ENCODE data around the gene PABPN1.

PABPN1 gene

GRCh38 chr14:23308721-23309445, 12.4 kb upstream of the PABPN1 start:
- Histone ChIP-seq H3K27ac (ENCODE audit: low read depth, low read length) (no peak overlapping the region), H3K4me1 (ENCODE audit: control insufficient read depth, low read length) (peaks cover 32% of the 10 kb centered on the region), H3K79me2 (ENCODE audit: control insufficient read depth, low read length) (peaks cover 20% of the 10 kb centered on the region), H3F3A (ENCODE audit: control insufficient read depth, insufficient read depth) (peaks cover 9% of the 10 kb centered on the region), H4K20me1 (ENCODE audit: control insufficient read depth, insufficient read depth, low read depth, low read length) (no peaks in the 10 kb centered on the region), H3K27me3 (ENCODE audit: control insufficient read depth, low read length) (no peaks in the 10 kb centered on the region), H3K36me3 (ENCODE audit: control insufficient read depth, low read length) (peaks cover 15% of the 10 kb centered on the region; the same call in 1 of the 2 replicates), H3K9me3 (ENCODE audit: control insufficient read depth, insufficient read depth, low read length) (no peaks in the 10 kb centered on the region), H3K9me2 (replicated peaks; ENCODE audit: control insufficient read depth, low read length) (no peaks in the 10 kb centered on the region), H3K4me2 (ENCODE audit: low read length) (no peak overlapping the region), H3K4me3 (ENCODE audit: low read length) (no peak overlapping the region)
- no peak for TF ChIP-seq EZH2phosphoT487 (IDR thresholded peaks at IDR 0.05; ENCODE audit: borderline replicate concordance, low read length)
- TF ChIP-seq CTCF (IDR thresholded peaks at IDR 0.05; ENCODE audit: low read depth, low read length, poor library complexity, severe bottlenecking), result no peak

DNA sequence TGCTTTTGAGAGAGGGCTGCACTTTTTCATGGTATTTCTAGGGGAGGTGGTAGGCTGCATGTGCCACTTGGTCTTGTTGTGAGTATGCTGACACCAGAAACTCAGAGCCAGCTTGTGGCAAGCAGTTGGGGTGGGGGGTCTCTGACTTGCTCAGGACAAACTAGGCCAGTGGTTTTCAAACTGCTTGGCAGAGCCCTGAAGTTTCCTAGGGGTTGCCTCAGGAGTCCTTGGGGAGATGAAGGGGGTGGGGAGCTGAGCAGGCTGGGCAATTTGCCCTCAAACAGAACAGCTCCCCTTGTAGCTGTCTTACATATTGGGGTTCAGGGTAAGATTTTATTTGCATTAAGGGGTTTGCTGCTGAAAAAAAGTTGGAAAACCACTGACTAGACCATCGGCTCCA, 10.7 kb upstream of the PABPN1 start:
- peaks cover 20% of the 10 kb centered on the region for H3K79me2 ChIP-seq (ENCODE audit: control insufficient read depth, low read length)

GRCh38 chr14:23316300-23316699, 5.0 kb upstream of the PABPN1 start:
- Histone ChIP-seq H3K4me3 (ENCODE audit: low read length) (no peak overlapping the region), H3K27ac (ENCODE audit: low read depth, low read length) (no peak overlapping the region), H3K36me3 (ENCODE audit: control insufficient read depth, low read length) (peaks cover 16% of the 10 kb centered on the region), H3K4me1 (ENCODE audit: control insufficient read depth, low read length) (peaks cover 11% of the 10 kb centered on the region), H3K9me3 (ENCODE audit: control insufficient read depth, insufficient read depth, low read length) (no peaks in the 10 kb centered on the region), H3F3A (ENCODE audit: control insufficient read depth, insufficient read depth) (peaks cover 5% of the 10 kb centered on the region), H3K27me3 (ENCODE audit: control insufficient read depth, low read length) (no peaks in the 10 kb centered on the region), H3K9me2 (replicated peaks; ENCODE audit: control insufficient read depth, low read length) (no peaks in the 10 kb centered on the region), H3K79me2 (ENCODE audit: control insufficient read depth, low read length) (peaks cover 7% of the 10 kb centered on the region; the same call in 1 of the 2 replicates), H3K4me2 (ENCODE audit: low read length) (no peak overlapping the region), H4K20me1 (ENCODE audit: control insufficient read depth, insufficient read depth, low read depth, low read length) (no peaks in the 10 kb centered on the region)
- TF ChIP-seq CTCF (IDR thresholded peaks at IDR 0.05; ENCODE audit: low read depth, low read length, poor library complexity, severe bottlenecking) (no peak), EZH2phosphoT487 (IDR thresholded peaks at IDR 0.05; ENCODE audit: borderline replicate concordance, low read length) (no peak)

More for the DNA sequence above, 10.7 kb upstream of the PABPN1 start:
- Histone ChIP-seq H3K27me3 (ENCODE audit: control insufficient read depth, low read length) (no peaks in the 10 kb centered on the region), H4K20me1 (ENCODE audit: control insufficient read depth, insufficient read depth, low read depth, low read length) (no peaks in the 10 kb centered on the region), H3K4me1 (ENCODE audit: control insufficient read depth, low read length) (peaks cover 19% of the 10 kb centered on the region), H3K9me3 (ENCODE audit: control insufficient read depth, insufficient read depth, low read length) (no peaks in the 10 kb centered on the region), H3K27ac (ENCODE audit: low read depth, low read length) (no peak overlapping the region), H3K36me3 (ENCODE audit: control insufficient read depth, low read length) (peaks cover 15% of the 10 kb centered on the region; the same call in 1 of the 2 replicates), H3K4me2 (ENCODE audit: low read length) (no peak overlapping the region), H3K4me3 (ENCODE audit: low read length) (no peak overlapping the region), H3F3A (ENCODE audit: control insufficient read depth, insufficient read depth) (peaks cover 5% of the 10 kb centered on the region; the same call in 1 of the 2 replicates), H3K9me2 (replicated peaks; ENCODE audit: control insufficient read depth, low read length) (no peaks in the 10 kb centered on the region)
- TF ChIP-seq EZH2phosphoT487 (IDR thresholded peaks at IDR 0.05; ENCODE audit: borderline replicate concordance, low read length), result no peak
- TF ChIP-seq CTCF (IDR thresholded peaks at IDR 0.05; ENCODE audit: low read depth, low read length, poor library complexity, severe bottlenecking), result no peak

Measured in DOHH2 (cell line).